DOHH2 (cell line): ENCODE results near the gene GPR153.
"Not testable (repeated sequence)": the region's sequence is repeated elsewhere in the genome, so short reads cannot be mapped to it uniquely, and the experiment has no call there.

Source experiments
- CTCF ChIP-seq: fragments of 200-600 bp; sonication (generic); IDR thresholded peaks from one replicate; pipeline ENCODE4 v1.5.1; 2014; ENCODE audit warnings: antibody characterized with exemption, mild to moderate bottlenecking, low read depth, low read length; ENCODE audit not compliant: poor library complexity, severe bottlenecking
- EZH2phosphoT487 ChIP-seq: fragments of 200-600 bp; sonication (generic); IDR thresholded peaks from 2 replicates; pipeline ENCODE4 v1.6.1; 2017; ENCODE audit warnings: borderline replicate concordance, mild to moderate bottlenecking, antibody characterized with exemption, low read length, moderate library complexity, mixed read lengths

DNA sequence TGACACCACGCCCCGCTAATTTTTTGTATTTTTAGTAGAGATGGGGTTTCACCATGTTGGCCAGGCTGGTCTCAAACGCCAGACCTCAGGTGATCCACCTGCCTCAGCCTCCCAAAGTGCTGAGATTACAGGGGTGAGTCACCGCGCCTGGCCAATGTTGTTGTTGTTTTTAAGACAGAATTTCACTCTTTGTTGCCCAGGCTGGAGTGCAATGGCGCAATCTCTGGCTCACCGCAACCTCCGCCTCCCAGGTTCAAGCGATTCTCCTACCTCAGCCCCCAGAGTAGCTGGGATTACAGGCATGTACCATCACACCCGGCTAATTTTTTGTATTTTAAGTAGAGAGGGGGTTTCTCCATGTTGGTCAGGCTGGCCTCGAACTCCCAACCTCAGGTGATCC is 41.3 kb downstream of the GPR153 start:
- TF ChIP-seq CTCF, EZH2phosphoT487: not testable (repeated sequence)
